Measurements from ENCODE around the gene FAM98C.
A peak's percentile ranks its signal among the peaks of the same experiment; 100 is the strongest.

FAM98C gene

DNA sequence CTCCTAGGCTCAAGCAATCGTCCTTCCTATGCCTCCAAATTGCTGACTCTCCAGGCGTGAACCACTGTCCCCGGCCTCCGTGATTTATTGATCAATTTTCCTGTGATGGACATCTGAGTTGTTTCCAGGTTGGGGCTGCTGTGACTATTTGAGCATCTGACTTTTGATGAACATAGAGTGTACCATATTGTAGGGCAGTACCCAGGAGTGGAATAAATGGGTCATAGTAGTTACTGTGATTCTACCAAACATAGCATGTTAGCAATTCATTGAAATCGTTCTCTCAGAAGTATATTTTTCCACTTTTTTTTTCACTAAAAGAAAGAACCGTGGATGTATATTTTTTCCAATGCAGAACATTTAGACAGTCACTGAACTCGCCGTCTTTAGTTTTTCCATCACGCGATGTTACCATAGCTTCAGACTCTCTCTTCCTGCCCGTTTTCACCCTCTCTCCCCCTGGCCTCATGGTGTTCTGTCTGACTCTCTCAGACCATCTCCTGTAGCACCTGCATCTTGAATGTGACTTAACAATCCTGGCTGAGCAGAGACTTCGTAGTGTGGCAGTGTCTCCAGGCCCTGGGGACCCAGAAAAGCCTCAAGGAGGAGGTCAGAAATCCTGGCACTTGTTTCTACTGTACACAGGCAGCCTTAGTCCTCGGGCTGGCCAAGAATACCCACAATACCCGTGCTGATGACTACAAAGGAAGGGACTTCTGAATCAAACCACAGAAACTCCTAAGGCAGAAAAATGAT lies 26.3 kb downstream of the FAM98C start:
- no peak for DNase-seq

GRCh38 chr19:38429811-38430156 lies 26.9 kb downstream of the FAM98C start:
- no peak for DNase-seq

- DNase-seq = no peak
These were observed 28.0 kb downstream of the FAM98C start for GRCh38 chr19:38430931-38431330.

DNA sequence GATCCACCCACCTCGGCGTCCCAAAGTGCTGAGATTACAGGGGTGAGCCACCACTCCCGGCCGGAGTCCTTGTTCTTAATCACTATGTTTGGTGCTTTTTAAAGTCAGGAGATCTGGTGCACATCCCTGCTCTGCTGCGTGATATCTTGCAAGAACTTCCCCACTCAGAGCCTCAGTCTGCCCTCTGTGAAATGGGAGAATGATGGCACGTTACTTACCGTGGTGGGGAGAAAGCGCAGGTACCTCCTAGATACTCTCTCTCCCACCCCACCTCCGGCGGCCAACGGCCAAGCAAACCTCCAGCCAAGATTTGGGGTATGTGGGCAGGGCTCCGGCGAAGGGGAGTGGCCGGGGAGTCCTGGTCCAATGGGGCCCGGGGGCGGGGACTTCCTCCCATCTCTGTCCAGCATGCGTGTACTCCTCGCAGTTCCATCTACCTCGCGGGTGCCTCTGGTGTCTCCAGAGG lies 30.4 kb downstream of the FAM98C start, which contains the start of gene RYR1:
Gene RYR1 (plus strand): TSS at position 424 of the 466 bp plus-strand sequence. CDS start 139 bp downstream, outside the sequence.
- DNase-seq = peak; percentile 31 to 51

DNA sequence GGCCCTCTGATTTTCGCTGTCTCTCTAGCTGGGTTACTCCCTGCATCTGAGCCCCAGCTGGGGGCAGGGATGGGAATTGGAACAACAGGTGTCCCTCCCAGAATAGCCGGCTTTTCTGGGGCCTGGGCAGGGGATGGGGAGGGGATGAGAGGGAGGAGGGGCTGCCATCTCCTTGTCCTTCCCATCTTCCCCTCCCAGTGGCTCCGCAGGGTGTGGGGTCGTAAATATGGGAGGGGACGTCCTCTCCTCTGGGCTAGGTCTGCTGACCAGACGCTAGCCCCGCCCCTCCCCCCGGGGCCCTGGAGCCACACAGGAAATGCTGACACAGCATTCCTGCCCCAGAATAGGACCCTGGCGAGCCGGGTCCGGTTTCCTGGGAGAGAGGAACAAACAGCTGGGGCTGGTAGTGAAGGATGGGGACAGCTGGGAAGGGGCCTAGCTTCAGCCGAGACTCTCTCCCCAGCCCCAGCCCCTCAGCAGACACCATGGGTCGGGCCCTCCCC lies 31.7 kb downstream of the FAM98C start:
- no peak for DNase-seq

DNA sequence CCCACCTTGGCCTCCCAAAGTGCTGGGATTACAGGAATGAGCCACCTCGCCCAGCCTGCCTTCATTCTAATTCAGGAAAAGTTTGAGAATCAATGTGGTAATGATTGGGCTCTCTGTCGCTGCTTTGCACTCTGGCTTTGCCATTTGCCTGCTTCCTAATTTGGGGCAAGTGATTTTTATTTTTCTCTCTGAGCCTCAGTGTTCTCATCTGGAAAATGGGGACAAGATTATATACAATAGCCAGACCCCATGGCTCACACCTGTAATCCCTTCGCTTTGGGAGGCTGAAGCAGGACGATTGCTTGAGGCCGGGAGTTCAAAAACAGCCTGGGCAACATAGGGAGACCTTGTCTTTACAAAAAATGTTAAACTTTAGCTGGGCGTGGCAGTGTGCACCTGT lies 34.4 kb downstream of the FAM98C start:
- no peak for DNase-seq

DNA sequence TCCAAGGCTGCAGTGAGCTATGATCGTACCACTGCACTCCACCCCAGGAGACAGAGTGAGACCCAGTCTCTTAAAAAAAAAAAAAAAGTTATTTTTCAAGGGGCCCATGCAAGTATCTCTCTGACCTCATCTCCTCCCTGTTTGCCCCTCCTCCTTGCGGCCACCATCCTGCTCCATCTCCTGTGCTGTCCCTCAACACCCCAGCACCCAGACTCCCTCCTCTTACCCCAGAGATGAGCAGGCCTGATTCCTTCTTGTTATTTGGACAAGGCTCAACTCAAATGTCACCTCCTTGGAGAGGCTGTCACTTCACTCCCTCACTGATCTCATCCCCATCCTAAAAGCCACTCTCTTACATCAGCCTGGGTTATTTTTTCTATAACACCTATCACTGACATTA lies 35.0 kb downstream of the FAM98C start:
- DNase-seq = no peak

DNA sequence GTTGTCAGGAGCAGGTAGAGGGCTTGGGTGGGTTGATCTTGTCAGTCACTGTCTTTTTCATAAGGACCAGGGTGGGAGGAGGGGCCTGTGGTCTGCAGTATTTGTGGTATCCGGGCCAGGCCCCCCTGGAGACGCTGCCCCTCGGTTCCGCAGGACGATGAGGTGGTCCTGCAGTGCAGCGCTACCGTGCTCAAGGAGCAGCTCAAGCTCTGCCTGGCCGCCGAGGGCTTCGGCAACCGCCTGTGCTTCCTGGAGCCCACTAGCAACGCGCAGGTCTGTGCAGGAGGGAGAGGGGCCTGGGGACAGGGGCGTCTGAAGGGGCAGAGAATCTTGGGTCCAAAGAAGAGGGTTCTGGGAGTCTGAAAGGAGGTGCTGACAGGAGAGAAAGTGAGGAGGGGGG lies 37.7 kb downstream of the FAM98C start:
- DNase-seq = no peak

- no peak for DNase-seq
These were observed 38.9 kb downstream of the FAM98C start for GRCh38 chr19:38441657-38442348.

DNA sequence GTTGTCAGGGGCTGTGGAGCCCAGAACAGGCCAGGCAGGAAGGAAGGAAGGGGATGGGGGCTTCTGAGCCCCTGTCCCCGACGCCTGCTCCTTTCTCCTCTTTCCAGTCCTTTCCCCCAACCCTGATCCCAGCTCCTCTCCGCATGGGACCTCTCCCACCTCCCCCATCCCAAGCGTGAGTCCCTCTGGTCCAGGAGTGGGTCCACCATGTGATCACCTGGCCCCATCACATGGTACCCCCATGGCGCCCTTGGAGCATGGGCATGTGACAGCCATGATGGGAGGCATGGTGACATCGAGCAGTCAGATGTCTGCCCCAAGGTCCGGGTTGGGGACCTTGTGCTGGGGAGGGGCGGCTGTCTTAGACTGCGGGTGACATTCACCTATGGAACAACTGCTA lies 39.8 kb downstream of the FAM98C start:
- DNase-seq = no peak

DNA sequence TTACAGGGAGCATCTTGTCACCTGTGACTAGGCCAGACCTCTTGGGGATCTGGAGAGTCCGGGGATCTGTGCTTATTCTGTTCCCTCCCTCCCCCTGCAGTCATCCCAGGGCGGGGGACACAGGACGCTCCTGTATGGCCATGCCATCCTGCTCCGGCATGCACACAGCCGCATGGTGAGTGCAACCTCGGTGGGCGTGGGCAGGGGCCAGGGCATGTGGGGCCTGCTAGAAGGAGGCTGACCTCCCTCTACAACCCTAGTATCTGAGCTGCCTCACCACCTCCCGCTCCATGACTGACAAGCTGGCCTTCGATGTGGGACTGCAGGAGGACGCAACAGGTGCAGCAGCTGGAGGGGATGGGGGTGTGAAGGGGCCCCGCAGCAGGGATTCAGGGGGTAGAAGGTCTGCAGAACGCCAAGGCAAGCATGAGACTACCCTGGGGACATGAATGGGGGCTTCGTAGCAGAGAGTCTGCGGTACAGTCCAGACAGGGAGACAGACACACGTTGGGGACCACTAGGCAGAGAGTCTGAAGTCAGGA lies 40.6 kb downstream of the FAM98C start:
- DNase-seq = no peak

GRCh38 chr19:38444026-38444425 lies 41.1 kb downstream of the FAM98C start:
- no peak for DNase-seq

GRCh38 chr19:38445362-38445761 lies 42.5 kb downstream of the FAM98C start:
- DNase-seq = no peak

DNA sequence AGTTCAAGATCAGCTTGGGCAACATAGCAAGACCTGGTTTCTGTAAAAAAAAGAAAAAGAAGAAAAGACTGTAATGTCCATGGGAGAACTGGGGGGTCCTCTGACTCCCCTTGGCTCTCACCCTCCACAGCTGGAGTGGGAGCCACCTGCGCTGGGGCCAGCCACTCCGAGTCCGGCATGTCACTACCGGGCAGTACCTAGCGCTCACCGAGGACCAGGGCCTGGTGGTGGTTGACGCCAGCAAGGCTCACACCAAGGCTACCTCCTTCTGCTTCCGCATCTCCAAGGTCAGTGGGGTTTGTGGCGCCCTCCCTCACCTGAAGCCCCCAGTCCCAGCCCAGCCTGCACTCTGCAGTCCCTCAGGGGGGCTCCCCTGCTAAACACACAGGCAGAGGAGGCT lies 45.3 kb downstream of the FAM98C start:
- DNase-seq = no peak

GRCh38 chr19:38449518-38449917 lies 46.6 kb downstream of the FAM98C start:
- no peak for DNase-seq

DNA sequence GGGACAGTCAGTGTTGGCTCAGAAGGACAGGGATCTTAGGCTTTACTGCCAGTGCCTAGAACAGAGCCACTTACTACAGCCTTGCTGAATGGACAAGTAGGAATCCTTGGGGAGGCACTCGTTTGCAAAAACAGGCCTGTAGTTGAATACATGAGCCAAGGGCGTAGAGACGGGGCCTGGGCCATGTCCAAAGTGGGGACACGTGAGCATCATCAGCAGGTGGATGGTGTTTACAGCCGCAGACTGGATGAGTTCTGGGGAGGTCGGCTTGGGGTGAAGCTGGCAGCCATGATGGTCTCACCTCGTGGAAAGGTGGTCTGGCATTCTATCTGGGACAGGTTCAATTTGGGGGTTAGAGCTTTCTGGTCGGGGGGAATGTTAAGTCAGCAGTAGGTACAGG lies 48.1 kb downstream of the FAM98C start:
- DNase-seq = no peak

- DNase-seq = no peak
These were observed 48.7 kb downstream of the FAM98C start for GRCh38 chr19:38451629-38452028.

- no peak for DNase-seq
These were observed 49.8 kb downstream of the FAM98C start for GRCh38 chr19:38452430-38453366.

- peak in 1 of 2 donors; percentile 19 for DNase-seq
These were observed 50.7 kb downstream of the FAM98C start for GRCh38 chr19:38453596-38453995.

DNA sequence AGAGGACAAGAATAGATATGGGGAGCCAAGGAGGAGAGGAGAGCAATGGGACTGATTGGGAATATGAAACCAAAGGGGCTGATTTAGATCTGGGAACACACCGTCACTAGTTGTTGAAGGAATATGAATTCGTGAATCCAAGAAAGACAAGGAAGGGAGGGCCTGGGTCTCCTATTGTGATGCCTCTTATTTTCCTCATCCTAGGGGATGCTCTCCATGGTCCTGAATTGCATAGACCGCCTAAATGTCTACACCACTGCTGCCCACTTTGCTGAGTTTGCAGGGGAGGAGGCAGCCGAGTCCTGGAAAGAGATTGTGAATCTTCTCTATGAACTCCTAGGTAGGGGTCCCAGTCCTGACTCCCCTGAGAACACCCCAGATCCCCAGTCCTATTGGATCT lies 52.1 kb downstream of the FAM98C start:
- no peak for DNase-seq

DNA sequence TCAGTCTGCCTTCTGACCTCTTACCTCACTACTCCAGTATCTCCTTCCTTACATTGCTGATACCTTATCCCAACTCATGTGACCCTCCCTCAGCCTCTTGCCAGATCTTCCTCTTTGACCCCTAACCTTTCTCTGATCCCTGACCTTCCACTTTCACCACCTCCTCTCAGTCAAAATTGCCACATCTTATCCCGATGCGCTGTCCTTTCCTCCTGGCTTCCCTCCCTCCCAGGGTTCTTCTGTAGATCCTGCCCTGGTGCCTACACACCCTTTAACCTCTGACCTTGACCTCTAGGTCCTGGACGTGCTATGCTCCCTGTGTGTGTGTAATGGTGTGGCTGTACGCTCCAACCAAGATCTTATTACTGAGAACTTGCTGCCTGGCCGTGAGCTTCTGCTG lies 54.3 kb downstream of the FAM98C start:
- DNase-seq = no peak

- no peak for DNase-seq
These were observed 55.0 kb downstream of the FAM98C start for GRCh38 chr19:38457690-38458405.
